ENCODE measurements around the gene RNF149.
"Not testable (repeated sequence)": the region's sequence is repeated elsewhere in the genome, so short reads cannot be mapped to it uniquely, and the experiment has no call there.

DNA sequence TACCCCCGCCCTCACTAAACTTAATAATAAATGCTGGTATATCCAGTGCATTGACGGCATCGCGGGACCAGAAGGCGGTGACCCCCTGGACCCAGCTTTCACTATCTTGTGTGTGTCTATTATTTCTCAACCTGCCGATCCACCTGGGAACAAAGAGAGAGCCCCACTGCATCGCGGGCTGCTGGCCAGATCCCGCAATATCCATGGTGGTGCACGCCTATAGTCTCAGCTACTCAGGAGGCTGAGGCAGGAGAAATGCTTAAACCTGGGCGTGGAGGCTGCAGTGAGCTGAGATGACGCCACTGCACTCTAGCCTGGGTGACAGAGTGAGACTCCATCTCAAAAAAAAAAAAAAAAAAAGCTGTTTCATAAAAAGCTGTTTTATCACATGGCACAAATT, 63.6 kb downstream of the RNF149 start:
- not testable (repeated sequence) for TF ChIP-seq TAF1 (IDR thresholded peaks at IDR 0.05; ENCODE audit: borderline replicate concordance, low read depth, low read length); POLR2A (IDR thresholded peaks at IDR 0.05; ENCODE audit: low read depth, low read length)

Measured in GM12892 (cell line).